Measurements from ENCODE around the gene MYO1G. TPM values are rescaled to one million over a fixed set of nuclear protein-coding genes. Genes with fewer than 3 reads are reported as not detected.

Gene MYO1G
- total and polyA plus RNA-seq, 10 of the 15 experiments (the other 5 are each of a cell fraction or from before 2014, with no cell fraction given) = 1.8 to 232 (median 134) TPM

DNA sequence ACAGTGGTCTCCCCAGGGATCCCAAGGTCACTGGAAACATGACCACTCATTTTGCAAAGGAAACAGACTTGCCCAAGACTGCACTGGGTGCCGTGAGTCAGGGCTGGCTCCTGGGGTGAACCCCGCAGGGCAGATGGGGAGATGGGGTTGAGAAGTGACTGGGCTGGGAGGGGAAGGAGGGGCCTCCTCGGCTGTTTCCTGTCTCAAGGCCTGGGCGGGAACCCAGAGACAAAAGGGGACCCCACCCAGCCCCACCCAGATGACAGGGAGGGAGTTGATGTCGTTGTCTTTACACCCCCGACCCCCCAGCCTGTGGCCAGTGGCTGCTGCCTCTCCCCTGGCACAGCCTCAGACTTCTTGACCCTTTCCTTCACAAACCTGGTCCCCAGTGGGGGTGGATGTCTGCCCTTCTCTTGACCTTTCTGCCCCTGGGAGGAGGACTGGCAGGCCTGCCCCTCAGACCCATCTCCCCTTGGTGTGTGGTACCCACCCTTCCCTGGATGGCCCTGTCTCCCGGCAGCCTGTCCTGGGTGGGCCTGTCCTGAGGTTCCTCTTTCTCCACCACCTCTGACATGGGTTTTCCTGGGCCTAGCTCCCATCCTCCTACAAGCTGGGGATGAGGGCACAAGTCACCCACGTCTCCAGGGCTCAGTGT, 1.4 kb downstream of the MYO1G start:
- Histone ChIP-seq H3K9ac (ENCODE audit: control insufficient read depth, insufficient read depth, low read length) (peak overlapping the region; percentile 98), H4K20me1 (ENCODE audit: control insufficient read depth, insufficient read depth) (peaks cover 19% of the 10 kb centered on the region), H3K79me2 (ENCODE audit: control insufficient read depth, insufficient read depth, low read length) (peaks cover 71% of the 10 kb centered on the region), H3K4me1 (ENCODE audit: control insufficient read depth, insufficient read depth, low read length) (peaks cover 53% of the 10 kb centered on the region), H3K4me3 (peak overlapping the region; percentile 100), H3K27ac (ENCODE audit: control insufficient read depth, insufficient read depth) (peak overlapping the region; percentile 96), H3K4me2 (ENCODE audit: control insufficient read depth, insufficient read depth) (peak overlapping the region; percentile 99), H3K9me3 (replicated peaks; ENCODE audit: control insufficient read depth, insufficient read depth, low read length) (no peaks in the 10 kb centered on the region), H3K27me3 (replicated peaks in 1 of 2; ENCODE audit: control insufficient read depth in 2 of 2, insufficient read depth in 2 of 2, low read length in 1 of 2) (no peaks in the 10 kb centered on the region), H2AFZ (ENCODE audit: control insufficient read depth, low read depth, low read length) (no peak overlapping the region), H3K36me3 (ENCODE audit: control insufficient read depth in 2 of 2, insufficient read depth in 2 of 2, low read length in 1 of 2) (peaks cover 37 to 40% of the 10 kb centered on the region in 2 experiments)
- ChIA-PET RAD21 (ENCODE audit: unreplicated experiment) (interaction anchor here (0.7 to 14.6 kb wide), 11 partner anchors 12 to 226 kb away, joined by 3 to 303 read pairs (median 4); partner anchors contain the start of genes CCM2 and TBRG4), SMC1A (ENCODE audit: uncharacterized antibody, unreplicated experiment) (interaction anchor here (0.5 to 16.7 kb wide), 11 partner anchors 12 to 159 kb away, joined by 3 to 303 read pairs (median 4); partner anchors contain the start of genes CCM2 and TBRG4), CTCF (interaction anchor here (0.8 to 6.9 kb wide), 9 partner anchors 10 to 158 kb away, joined by 3 to 219 read pairs (median 5); partner anchors contain the start of gene TBRG4), POLR2A (interaction anchor here (0.9 to 16.1 kb wide), 7 partner anchors 23 to 161 kb away, joined by 3 to 280 read pairs (median 5); partner anchors contain the start of gene CCM2)
- in situ Hi-C loops (cut with MboI) (loop anchor here (10.0 kb wide), 1 partner anchor 157 kb away; no protein-coding TSS in a partner anchor), intact Hi-C loops (cut with micrococcal nuclease; ENCODE audit: unreplicated experiment) (loop anchor here (5.0 kb wide), 1 partner anchor 90 kb away; the partner anchor contains the start of gene PURB)
- DNase-seq (ENCODE audit: low read depth, low spot score) (no peak), FAIRE-seq (peak; percentile 52), ATAC-seq (peak; percentile 15)
- WGBS (ENCODE audit: insufficient coverage, insufficient replicate concordance, low lambda C conversion rate, missing lambda C conversion rate) = 0% methylated on average over 8 of the region's 8 CpGs
- BruUV-seq (replicated peaks) = no TSS peak
- TF ChIP-seq ASH2L (IDR thresholded peaks at IDR 0.05; ENCODE audit: borderline replicate concordance, low read depth) (no peak), TAF1 (IDR thresholded peaks at IDR 0.05; ENCODE audit: borderline replicate concordance, low read depth, low read length) (peak; percentile 44; the same call in 1 of the 2 replicates), BCL11A (IDR thresholded peaks at IDR 0.05; ENCODE audit: low read depth, low read length) (no peak), NR2C1 (IDR thresholded peaks at IDR 0.05) (no peak), SREBF1 (IDR thresholded peaks at IDR 0.05; ENCODE audit: low read length) (no peak), POLR2A (IDR thresholded peaks at IDR 0.05; ENCODE audit: low read depth, low read length) (peak; percentile 73), SMC3 (IDR thresholded peaks at IDR 0.05; ENCODE audit: borderline replicate concordance, low read length) (no peak), RUNX3 (IDR thresholded peaks at IDR 0.05; ENCODE audit: low read length) (no peak), MEF2A (IDR thresholded peaks at IDR 0.05; ENCODE audit: insufficient read depth, low read depth, low read length) (no peak), ATF7 (IDR thresholded peaks at IDR 0.05; ENCODE audit: low read depth) (no peak), WRNIP1 (IDR thresholded peaks at IDR 0.05; ENCODE audit: borderline replicate concordance, low read depth, low read length) (no peak), GATAD2B (conservative IDR thresholded peaks at IDR 0.05; ENCODE audit: low read depth) (no peak)
- TF ChIP-seq, protein P1, sequence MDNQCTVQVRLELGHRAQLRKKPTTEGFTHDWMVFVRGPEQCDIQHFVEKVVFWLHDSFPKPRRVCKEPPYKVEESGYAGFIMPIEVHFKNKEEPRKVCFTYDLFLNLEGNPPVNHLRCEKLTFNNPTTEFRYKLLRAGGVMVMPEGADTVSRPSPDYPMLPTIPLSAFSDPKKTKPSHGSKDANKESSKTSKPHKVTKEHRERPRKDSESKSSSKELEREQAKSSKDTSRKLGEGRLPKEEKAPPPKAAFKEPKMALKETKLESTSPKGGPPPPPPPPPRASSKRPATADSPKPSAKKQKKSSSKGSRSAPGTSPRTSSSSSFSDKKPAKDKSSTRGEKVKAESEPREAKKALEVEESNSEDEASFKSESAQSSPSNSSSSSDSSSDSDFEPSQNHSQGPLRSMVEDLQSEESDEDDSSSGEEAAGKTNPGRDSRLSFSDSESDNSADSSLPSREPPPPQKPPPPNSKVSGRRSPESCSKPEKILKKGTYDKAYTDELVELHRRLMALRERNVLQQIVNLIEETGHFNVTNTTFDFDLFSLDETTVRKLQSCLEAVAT (IDR thresholded peaks at IDR 0.05) = no peak
- TF ChIP-seq, protein P2, sequence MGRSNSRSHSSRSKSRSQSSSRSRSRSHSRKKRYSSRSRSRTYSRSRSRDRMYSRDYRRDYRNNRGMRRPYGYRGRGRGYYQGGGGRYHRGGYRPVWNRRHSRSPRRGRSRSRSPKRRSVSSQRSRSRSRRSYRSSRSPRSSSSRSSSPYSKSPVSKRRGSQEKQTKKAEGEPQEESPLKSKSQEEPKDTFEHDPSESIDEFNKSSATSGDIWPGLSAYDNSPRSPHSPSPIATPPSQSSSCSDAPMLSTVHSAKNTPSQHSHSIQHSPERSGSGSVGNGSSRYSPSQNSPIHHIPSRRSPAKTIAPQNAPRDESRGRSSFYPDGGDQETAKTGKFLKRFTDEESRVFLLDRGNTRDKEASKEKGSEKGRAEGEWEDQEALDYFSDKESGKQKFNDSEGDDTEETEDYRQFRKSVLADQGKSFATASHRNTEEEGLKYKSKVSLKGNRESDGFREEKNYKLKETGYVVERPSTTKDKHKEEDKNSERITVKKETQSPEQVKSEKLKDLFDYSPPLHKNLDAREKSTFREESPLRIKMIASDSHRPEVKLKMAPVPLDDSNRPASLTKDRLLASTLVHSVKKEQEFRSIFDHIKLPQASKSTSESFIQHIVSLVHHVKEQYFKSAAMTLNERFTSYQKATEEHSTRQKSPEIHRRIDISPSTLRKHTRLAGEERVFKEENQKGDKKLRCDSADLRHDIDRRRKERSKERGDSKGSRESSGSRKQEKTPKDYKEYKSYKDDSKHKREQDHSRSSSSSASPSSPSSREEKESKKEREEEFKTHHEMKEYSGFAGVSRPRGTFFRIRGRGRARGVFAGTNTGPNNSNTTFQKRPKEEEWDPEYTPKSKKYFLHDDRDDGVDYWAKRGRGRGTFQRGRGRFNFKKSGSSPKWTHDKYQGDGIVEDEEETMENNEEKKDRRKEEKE (IDR thresholded peaks at IDR 0.05) = no peak
- TF ChIP-seq, protein P3, sequence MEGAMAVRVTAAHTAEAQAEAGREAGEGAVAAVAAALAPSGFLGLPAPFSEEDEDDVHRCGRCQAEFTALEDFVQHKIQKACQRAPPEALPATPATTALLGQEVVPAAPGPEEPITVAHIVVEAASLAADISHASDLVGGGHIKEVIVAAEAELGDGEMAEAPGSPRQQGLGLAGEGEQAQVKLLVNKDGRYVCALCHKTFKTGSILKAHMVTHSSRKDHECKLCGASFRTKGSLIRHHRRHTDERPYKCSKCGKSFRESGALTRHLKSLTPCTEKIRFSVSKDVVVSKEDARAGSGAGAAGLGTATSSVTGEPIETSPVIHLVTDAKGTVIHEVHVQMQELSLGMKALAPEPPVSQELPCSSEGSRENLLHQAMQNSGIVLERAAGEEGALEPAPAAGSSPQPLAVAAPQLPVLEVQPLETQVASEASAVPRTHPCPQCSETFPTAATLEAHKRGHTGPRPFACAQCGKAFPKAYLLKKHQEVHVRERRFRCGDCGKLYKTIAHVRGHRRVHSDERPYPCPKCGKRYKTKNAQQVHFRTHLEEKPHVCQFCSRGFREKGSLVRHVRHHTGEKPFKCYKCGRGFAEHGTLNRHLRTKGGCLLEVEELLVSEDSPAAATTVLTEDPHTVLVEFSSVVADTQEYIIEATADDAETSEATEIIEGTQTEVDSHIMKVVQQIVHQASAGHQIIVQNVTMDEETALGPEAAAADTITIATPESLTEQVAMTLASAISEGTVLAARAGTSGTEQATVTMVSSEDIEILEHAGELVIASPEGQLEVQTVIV (IDR thresholded peaks at IDR 0.05; ENCODE audit: borderline replicate concordance, partially characterized antibody) = no peak
- TF ChIP-seq, protein P4, sequence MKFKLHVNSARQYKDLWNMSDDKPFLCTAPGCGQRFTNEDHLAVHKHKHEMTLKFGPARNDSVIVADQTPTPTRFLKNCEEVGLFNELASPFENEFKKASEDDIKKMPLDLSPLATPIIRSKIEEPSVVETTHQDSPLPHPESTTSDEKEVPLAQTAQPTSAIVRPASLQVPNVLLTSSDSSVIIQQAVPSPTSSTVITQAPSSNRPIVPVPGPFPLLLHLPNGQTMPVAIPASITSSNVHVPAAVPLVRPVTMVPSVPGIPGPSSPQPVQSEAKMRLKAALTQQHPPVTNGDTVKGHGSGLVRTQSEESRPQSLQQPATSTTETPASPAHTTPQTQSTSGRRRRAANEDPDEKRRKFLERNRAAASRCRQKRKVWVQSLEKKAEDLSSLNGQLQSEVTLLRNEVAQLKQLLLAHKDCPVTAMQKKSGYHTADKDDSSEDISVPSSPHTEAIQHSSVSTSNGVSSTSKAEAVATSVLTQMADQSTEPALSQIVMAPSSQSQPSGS (IDR thresholded peaks at IDR 0.05; ENCODE audit: low read length) = no peak

All from GM12878 (cell line).